Measurements from ENCODE around the gene KCNMA1.
"Not testable (repeated sequence)": the region's sequence is repeated elsewhere in the genome, so short reads cannot be mapped to it uniquely, and the experiment has no call there.

KCNMA1 gene

GRCh38 chr10:77416311-77417135, 221.1 kb downstream of the KCNMA1 start:
- DNase-seq (ENCODE audit: low spot score) = peak; percentile 82

GRCh38 chr10:77415313-77415960, 222.2 kb downstream of the KCNMA1 start:
- no peak for DNase-seq (ENCODE audit: low spot score)

GRCh38 chr10:77413231-77413630, 224.4 kb downstream of the KCNMA1 start:
- no peak for DNase-seq (ENCODE audit: low spot score)

- not testable (repeated sequence) for DNase-seq (ENCODE audit: low spot score)
Observed at GRCh38 chr10:77412573-77413133, 225.0 kb downstream of the KCNMA1 start.

GRCh38 chr10:77411805-77412204, 225.8 kb downstream of the KCNMA1 start:
- DNase-seq (ENCODE audit: low spot score) = no peak

GRCh38 chr10:77410523-77410922, 227.1 kb downstream of the KCNMA1 start:
- no peak for DNase-seq (ENCODE audit: low spot score)

- DNase-seq (ENCODE audit: low spot score) = no peak
Observed at GRCh38 chr10:77409697-77410471, 227.7 kb downstream of the KCNMA1 start.

- no peak for DNase-seq (ENCODE audit: low spot score)
Observed at GRCh38 chr10:77408259-77408658, 229.3 kb downstream of the KCNMA1 start.

GRCh38 chr10:77406764-77407430, 230.7 kb downstream of the KCNMA1 start:
- no peak for DNase-seq (ENCODE audit: low spot score)

GRCh38 chr10:77405771-77406241, 231.8 kb downstream of the KCNMA1 start:
- peak; percentile 82 for DNase-seq (ENCODE audit: low spot score)

- DNase-seq (ENCODE audit: low spot score) = no peak
Observed at GRCh38 chr10:77404810-77405209, 232.8 kb downstream of the KCNMA1 start.

GRCh38 chr10:77403761-77404160, 233.8 kb downstream of the KCNMA1 start:
- DNase-seq (ENCODE audit: low spot score) = no peak

- no peak for DNase-seq (ENCODE audit: low spot score)
Observed at GRCh38 chr10:77401683-77402082, 235.9 kb downstream of the KCNMA1 start.

- no peak for DNase-seq (ENCODE audit: low spot score)
Observed at GRCh38 chr10:77400033-77400432, 237.6 kb downstream of the KCNMA1 start.

- no peak for DNase-seq (ENCODE audit: low spot score)
Observed at GRCh38 chr10:77398986-77399755, 238.4 kb downstream of the KCNMA1 start.

- no peak for DNase-seq (ENCODE audit: low spot score)
Observed at GRCh38 chr10:77398558-77398957, 239.1 kb downstream of the KCNMA1 start.

- no peak for DNase-seq (ENCODE audit: low spot score)
Observed at GRCh38 chr10:77397103-77397502, 240.5 kb downstream of the KCNMA1 start.

GRCh38 chr10:77396290-77396689, 241.3 kb downstream of the KCNMA1 start:
- no peak for DNase-seq (ENCODE audit: low spot score)

- no peak for DNase-seq (ENCODE audit: low spot score)
Observed at GRCh38 chr10:77393821-77394501, 243.6 kb downstream of the KCNMA1 start.

GRCh38 chr10:77393411-77393810, 244.2 kb downstream of the KCNMA1 start:
- DNase-seq (ENCODE audit: low spot score) = no peak
